ENCODE measurements around the gene SLC9A1. TPM values are rescaled to one million over a fixed set of nuclear protein-coding genes. Genes with fewer than 3 reads are reported as not detected.

Gene SLC9A1
- total and polyA plus RNA-seq, 2 of the 8 experiments (the other 6 are each of a cell fraction or from before 2014, with no cell fraction given) = 11.3 to 25.1 TPM

- TF ChIP-seq NANOG (IDR thresholded peaks at IDR 0.05; ENCODE audit: insufficient read depth, low read depth, low read length, poor library complexity, severe bottlenecking) = no peak
- TF ChIP-seq TAF7 (optimal IDR thresholded peaks at IDR 0.05; ENCODE audit: borderline replicate concordance, low read depth, low read length) = no peak
- TF ChIP-seq SUZ12 (IDR thresholded peaks at IDR 0.05; ENCODE audit: low read length) = no peak
- no peak for TF ChIP-seq ASH2L (IDR thresholded peaks at IDR 0.05; ENCODE audit: low read length)
- no peak for TF ChIP-seq TEAD4 (IDR thresholded peaks at IDR 0.05; ENCODE audit: low read depth, low read length)
- no peak for TF ChIP-seq EGR1 (IDR thresholded peaks at IDR 0.05; ENCODE audit: borderline replicate concordance, low read depth, low read length)
Measured at GRCh38 chr1:27132147-27132546, 22.8 kb downstream of the SLC9A1 start (continued).

Measured in H1 (cell line).